ENCODE measurements around the gene MOB3A.

Gene MOB3A

GRCh38 chr19:2119921-2120785 is 24.0 kb upstream of the MOB3A start:
- H3K9me3 ChIP-seq (ENCODE audit: control insufficient read depth, low read length), result no peaks in the 10 kb centered on the region
- H2BK15ac ChIP-seq (ENCODE audit: low read depth, poor library complexity, severe bottlenecking), result no peak overlapping the region
- no peak overlapping the region for H3K27ac ChIP-seq (ENCODE audit: low read length, poor library complexity, severe bottlenecking)
- no peak overlapping the region for H2BK120ac ChIP-seq (ENCODE audit: low read depth, low read length)
- H3K4me3 ChIP-seq (ENCODE audit: insufficient read depth in 1 of 2, low read depth in 1 of 2, low read length in 2 of 2), result no peak overlapping the region
- H2AFZ ChIP-seq (ENCODE audit: low read depth, low read length), result no peak overlapping the region
- DNase-seq, result no peak
- peaks cover 65% of the 10 kb centered on the region for H3K79me1 ChIP-seq (replicated peaks; ENCODE audit: low read length, poor library complexity, severe bottlenecking)
- no peak overlapping the region for H3K23ac ChIP-seq (ENCODE audit: low read length in 2 of 2)
- H3K18ac ChIP-seq (ENCODE audit: low read depth in 1 of 2, low read length in 2 of 2), result no peak overlapping the region
- H3K4ac ChIP-seq (ENCODE audit: low read depth in 1 of 2, low read length in 2 of 2), result no peak overlapping the region
- no peak overlapping the region for H4K91ac ChIP-seq (ENCODE audit: low read length)
- no peak overlapping the region for H2BK12ac ChIP-seq (ENCODE audit: low read length in 2 of 2)
- peaks cover 94 to 96% of the 10 kb centered on the region in 2 experiments for H3K36me3 ChIP-seq (ENCODE audit: control insufficient read depth in 1 of 2, insufficient read depth in 2 of 2, low read depth in 1 of 2, low read length in 2 of 2)
- 98% methylated on average over 31 of the region's 31 CpGs for WGBS
- H3K9ac ChIP-seq (ENCODE audit: low read length), result no peak overlapping the region
- no peak overlapping the region for H3K4me2 ChIP-seq (ENCODE audit: low read length, poor library complexity, severe bottlenecking)
- no peaks in the 10 kb centered on the region for H3K27me3 ChIP-seq (ENCODE audit: control insufficient read depth in 1 of 2, insufficient read depth in 1 of 2, low read length in 2 of 2)
- H3K14ac ChIP-seq (ENCODE audit: low read length in 2 of 2), result no peak overlapping the region
- no peaks in the 10 kb centered on the region for H3K4me1 ChIP-seq (ENCODE audit: control insufficient read depth, insufficient read depth, low read depth, low read length)
- no peak overlapping the region for H4K8ac ChIP-seq (ENCODE audit: low read length)
- H2AK5ac ChIP-seq (ENCODE audit: low read length, severe bottlenecking), result no peak overlapping the region
- H2BK5ac ChIP-seq (ENCODE audit: low read depth, low read length, poor library complexity, severe bottlenecking), result no peak overlapping the region

- Histone ChIP-seq H3K9ac (ENCODE audit: low read length) (no peak overlapping the region), H3K4me3 (ENCODE audit: insufficient read depth in 1 of 2, low read depth in 1 of 2, low read length in 2 of 2) (no peak overlapping the region), H3K9me3 (ENCODE audit: control insufficient read depth, low read length) (no peaks in the 10 kb centered on the region), H3K14ac (ENCODE audit: low read length in 2 of 2) (no peak overlapping the region), H3K4ac (ENCODE audit: low read depth in 1 of 2, low read length in 2 of 2) (no peak overlapping the region), H2BK12ac (ENCODE audit: low read length in 2 of 2) (no peak overlapping the region), H3K36me3 (ENCODE audit: control insufficient read depth in 1 of 2, insufficient read depth in 2 of 2, low read depth in 1 of 2, low read length in 2 of 2) (peaks cover 95 to 97% of the 10 kb centered on the region in 2 experiments), H2BK15ac (ENCODE audit: low read depth, poor library complexity, severe bottlenecking) (no peak overlapping the region), H4K8ac (ENCODE audit: low read length) (no peak overlapping the region), H3K4me1 (ENCODE audit: control insufficient read depth, insufficient read depth, low read depth, low read length) (no peaks in the 10 kb centered on the region), H2AFZ (ENCODE audit: low read depth, low read length) (no peak overlapping the region), H3K79me1 (replicated peaks; ENCODE audit: low read length, poor library complexity, severe bottlenecking) (peaks cover 63% of the 10 kb centered on the region), H3K27me3 (ENCODE audit: control insufficient read depth in 1 of 2, insufficient read depth in 1 of 2, low read length in 2 of 2) (no peaks in the 10 kb centered on the region), H3K4me2 (ENCODE audit: low read length, poor library complexity, severe bottlenecking) (no peak overlapping the region), H2BK120ac (ENCODE audit: low read depth, low read length) (no peak overlapping the region), H2BK5ac (ENCODE audit: low read depth, low read length, poor library complexity, severe bottlenecking) (no peak overlapping the region), H3K23ac (ENCODE audit: low read length in 2 of 2) (no peak overlapping the region), H4K91ac (ENCODE audit: low read length) (no peak overlapping the region), H3K27ac (ENCODE audit: low read length, poor library complexity, severe bottlenecking) (no peak overlapping the region), H2AK5ac (ENCODE audit: low read length, severe bottlenecking) (no peak overlapping the region), H3K18ac (ENCODE audit: low read depth in 1 of 2, low read length in 2 of 2) (no peak overlapping the region)
- 97% methylated on average over 18 of the region's 18 CpGs for WGBS
- no peak for DNase-seq
Observed at GRCh38 chr19:2118438-2118837, 22.3 kb upstream of the MOB3A start.

- Histone ChIP-seq H3K27me3 (ENCODE audit: control insufficient read depth in 1 of 2, insufficient read depth in 1 of 2, low read length in 2 of 2) (no peaks in the 10 kb centered on the region), H3K27ac (ENCODE audit: low read length, poor library complexity, severe bottlenecking) (no peak overlapping the region), H2BK15ac (ENCODE audit: low read depth, poor library complexity, severe bottlenecking) (no peak overlapping the region), H3K36me3 (ENCODE audit: control insufficient read depth in 1 of 2, insufficient read depth in 2 of 2, low read depth in 1 of 2, low read length in 2 of 2) (peaks cover 93 to 96% of the 10 kb centered on the region in 2 experiments), H2BK12ac (ENCODE audit: low read length in 2 of 2) (no peak overlapping the region), H3K9me3 (ENCODE audit: control insufficient read depth, low read length) (no peaks in the 10 kb centered on the region), H3K23ac (ENCODE audit: low read length in 2 of 2) (no peak overlapping the region), H3K4me2 (ENCODE audit: low read length, poor library complexity, severe bottlenecking) (no peak overlapping the region), H3K4me1 (ENCODE audit: control insufficient read depth, insufficient read depth, low read depth, low read length) (no peaks in the 10 kb centered on the region), H3K79me1 (replicated peaks; ENCODE audit: low read length, poor library complexity, severe bottlenecking) (peaks cover 60% of the 10 kb centered on the region), H2BK5ac (ENCODE audit: low read depth, low read length, poor library complexity, severe bottlenecking) (no peak overlapping the region), H3K9ac (ENCODE audit: low read length) (no peak overlapping the region), H4K8ac (ENCODE audit: low read length) (no peak overlapping the region), H4K91ac (ENCODE audit: low read length) (no peak overlapping the region), H3K14ac (ENCODE audit: low read length in 2 of 2) (no peak overlapping the region), H2AFZ (ENCODE audit: low read depth, low read length) (no peak overlapping the region), H3K4ac (ENCODE audit: low read depth in 1 of 2, low read length in 2 of 2) (no peak overlapping the region), H2AK5ac (ENCODE audit: low read length, severe bottlenecking) (no peak overlapping the region), H3K4me3 (ENCODE audit: insufficient read depth in 1 of 2, low read depth in 1 of 2, low read length in 2 of 2) (no peak overlapping the region), H3K18ac (ENCODE audit: low read depth in 1 of 2, low read length in 2 of 2) (no peak overlapping the region), H2BK120ac (ENCODE audit: low read depth, low read length) (no peak overlapping the region)
- 97% methylated on average over 27 of the region's 27 CpGs for WGBS
- DNase-seq, result no peak
Observed at GRCh38 chr19:2117215-2117960, 21.3 kb upstream of the MOB3A start.

GRCh38 chr19:2116507-2116906 is 20.4 kb upstream of the MOB3A start:
- Histone ChIP-seq H3K27me3 (ENCODE audit: control insufficient read depth in 1 of 2, insufficient read depth in 1 of 2, low read length in 2 of 2) (no peaks in the 10 kb centered on the region), H4K8ac (ENCODE audit: low read length) (no peak overlapping the region), H3K79me1 (replicated peaks; ENCODE audit: low read length, poor library complexity, severe bottlenecking) (peaks cover 58% of the 10 kb centered on the region), H2BK120ac (ENCODE audit: low read depth, low read length) (no peak overlapping the region), H2AFZ (ENCODE audit: low read depth, low read length) (no peak overlapping the region), H2BK15ac (ENCODE audit: low read depth, poor library complexity, severe bottlenecking) (no peak overlapping the region), H3K4me1 (ENCODE audit: control insufficient read depth, insufficient read depth, low read depth, low read length) (no peaks in the 10 kb centered on the region), H2AK5ac (ENCODE audit: low read length, severe bottlenecking) (no peak overlapping the region), H3K36me3 (ENCODE audit: control insufficient read depth in 1 of 2, insufficient read depth in 2 of 2, low read depth in 1 of 2, low read length in 2 of 2) (peaks cover 93 to 96% of the 10 kb centered on the region in 2 experiments), H2BK5ac (ENCODE audit: low read depth, low read length, poor library complexity, severe bottlenecking) (no peak overlapping the region), H4K91ac (ENCODE audit: low read length) (no peak overlapping the region), H3K4ac (ENCODE audit: low read depth in 1 of 2, low read length in 2 of 2) (no peak overlapping the region), H3K18ac (ENCODE audit: low read depth in 1 of 2, low read length in 2 of 2) (no peak overlapping the region), H3K27ac (ENCODE audit: low read length, poor library complexity, severe bottlenecking) (no peak overlapping the region), H3K9ac (ENCODE audit: low read length) (no peak overlapping the region), H2BK12ac (ENCODE audit: low read length in 2 of 2) (no peak overlapping the region), H3K4me3 (ENCODE audit: insufficient read depth in 1 of 2, low read depth in 1 of 2, low read length in 2 of 2) (no peak overlapping the region), H3K4me2 (ENCODE audit: low read length, poor library complexity, severe bottlenecking) (no peak overlapping the region), H3K23ac (ENCODE audit: low read length in 2 of 2) (no peak overlapping the region), H3K14ac (ENCODE audit: low read length in 2 of 2) (no peak overlapping the region), H3K9me3 (ENCODE audit: control insufficient read depth, low read length) (no peaks in the 10 kb centered on the region)
- WGBS, result 96% methylated on average over 25 of the region's 25 CpGs
- no peak for DNase-seq

All from mesenchymal stem cell (in vitro differentiated cells and primary cell).